ENCODE measurements around the gene CELF4. TPM values are rescaled to one million over a fixed set of nuclear protein-coding genes. Genes with fewer than 3 reads are reported as not detected.

Gene CELF4
- polyA plus RNA-seq, 1 experiment: not detected

DNA sequence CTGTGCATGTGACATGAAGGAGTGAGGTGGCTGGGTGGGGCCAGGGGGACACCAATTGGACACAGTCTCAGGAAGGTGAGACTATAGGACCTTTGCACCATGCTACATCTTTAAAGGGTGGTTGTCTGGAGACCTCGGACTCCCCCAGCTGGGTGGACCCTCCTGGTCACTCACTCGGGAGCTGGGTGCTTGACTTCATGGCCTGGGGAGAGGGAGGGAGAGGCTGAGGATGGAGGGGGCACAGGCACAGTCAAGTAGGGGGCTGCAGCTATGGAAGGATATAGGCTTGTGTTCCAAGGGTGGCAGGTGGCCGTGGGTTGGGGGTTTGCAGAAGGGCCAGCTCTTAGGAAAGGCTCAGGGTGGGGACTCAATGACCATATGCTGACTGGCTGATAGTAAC lies 7.1 kb upstream of the CELF4 start:
- DNase-seq (ENCODE audit: low read depth): no peak
- Histone ChIP-seq H3K27me3 (ENCODE audit: control insufficient read depth, insufficient read depth, low read length) (peaks cover 14% of the 10 kb centered on the region), H3K4me3 (ENCODE audit: low read depth, low read length) (no peak overlapping the region), H3K36me3 (ENCODE audit: control insufficient read depth, insufficient read depth, low read length) (no peaks in the 10 kb centered on the region)
- POLR2A ChIA-PET: no interaction called here
- TF ChIP-seq, protein P1, sequence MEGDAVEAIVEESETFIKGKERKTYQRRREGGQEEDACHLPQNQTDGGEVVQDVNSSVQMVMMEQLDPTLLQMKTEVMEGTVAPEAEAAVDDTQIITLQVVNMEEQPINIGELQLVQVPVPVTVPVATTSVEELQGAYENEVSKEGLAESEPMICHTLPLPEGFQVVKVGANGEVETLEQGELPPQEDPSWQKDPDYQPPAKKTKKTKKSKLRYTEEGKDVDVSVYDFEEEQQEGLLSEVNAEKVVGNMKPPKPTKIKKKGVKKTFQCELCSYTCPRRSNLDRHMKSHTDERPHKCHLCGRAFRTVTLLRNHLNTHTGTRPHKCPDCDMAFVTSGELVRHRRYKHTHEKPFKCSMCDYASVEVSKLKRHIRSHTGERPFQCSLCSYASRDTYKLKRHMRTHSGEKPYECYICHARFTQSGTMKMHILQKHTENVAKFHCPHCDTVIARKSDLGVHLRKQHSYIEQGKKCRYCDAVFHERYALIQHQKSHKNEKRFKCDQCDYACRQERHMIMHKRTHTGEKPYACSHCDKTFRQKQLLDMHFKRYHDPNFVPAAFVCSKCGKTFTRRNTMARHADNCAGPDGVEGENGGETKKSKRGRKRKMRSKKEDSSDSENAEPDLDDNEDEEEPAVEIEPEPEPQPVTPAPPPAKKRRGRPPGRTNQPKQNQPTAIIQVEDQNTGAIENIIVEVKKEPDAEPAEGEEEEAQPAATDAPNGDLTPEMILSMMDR (IDR thresholded peaks at IDR 0.05; ENCODE audit: insufficient read depth, low read depth, low read length): no peak
- CTCF ChIA-PET: interaction anchor here (0.9 kb wide), 1 partner anchor 10 kb away, joined by 4 read pairs; no protein-coding TSS in a partner anchor

DNA sequence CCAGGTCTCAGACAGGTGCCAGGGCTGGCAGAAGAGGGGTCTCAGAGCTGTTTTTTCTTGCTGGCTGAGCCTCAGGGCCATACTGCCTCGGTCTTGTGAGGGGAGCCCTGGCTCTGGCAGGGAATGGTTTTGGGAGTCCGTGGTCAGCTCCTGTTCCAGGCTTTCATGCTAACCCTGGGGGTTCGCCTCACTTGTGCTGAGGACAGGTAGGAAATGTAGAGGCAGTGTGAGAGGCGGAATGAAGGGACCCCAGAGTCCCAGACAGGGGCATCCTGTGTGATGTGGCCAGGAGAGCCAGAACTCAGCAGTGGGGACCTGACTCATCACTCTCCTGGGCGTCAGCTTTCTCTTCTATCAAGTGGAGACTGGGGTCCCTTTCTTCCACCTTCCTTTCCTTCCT lies 5.7 kb upstream of the CELF4 start:
- CTCF ChIA-PET: no interaction called here
- POLR2A ChIA-PET: no interaction called here
- no peak for DNase-seq (ENCODE audit: low read depth)
- no peaks in the 10 kb centered on the region for H3K36me3 ChIP-seq (ENCODE audit: control insufficient read depth, insufficient read depth, low read length)
- peaks cover 26% of the 10 kb centered on the region for H3K27me3 ChIP-seq (ENCODE audit: control insufficient read depth, insufficient read depth, low read length)
- TF ChIP-seq, protein P1 (IDR thresholded peaks at IDR 0.05; ENCODE audit: insufficient read depth, low read depth, low read length): no peak
- H3K4me3 ChIP-seq (ENCODE audit: low read depth, low read length): no peak overlapping the region

DNA sequence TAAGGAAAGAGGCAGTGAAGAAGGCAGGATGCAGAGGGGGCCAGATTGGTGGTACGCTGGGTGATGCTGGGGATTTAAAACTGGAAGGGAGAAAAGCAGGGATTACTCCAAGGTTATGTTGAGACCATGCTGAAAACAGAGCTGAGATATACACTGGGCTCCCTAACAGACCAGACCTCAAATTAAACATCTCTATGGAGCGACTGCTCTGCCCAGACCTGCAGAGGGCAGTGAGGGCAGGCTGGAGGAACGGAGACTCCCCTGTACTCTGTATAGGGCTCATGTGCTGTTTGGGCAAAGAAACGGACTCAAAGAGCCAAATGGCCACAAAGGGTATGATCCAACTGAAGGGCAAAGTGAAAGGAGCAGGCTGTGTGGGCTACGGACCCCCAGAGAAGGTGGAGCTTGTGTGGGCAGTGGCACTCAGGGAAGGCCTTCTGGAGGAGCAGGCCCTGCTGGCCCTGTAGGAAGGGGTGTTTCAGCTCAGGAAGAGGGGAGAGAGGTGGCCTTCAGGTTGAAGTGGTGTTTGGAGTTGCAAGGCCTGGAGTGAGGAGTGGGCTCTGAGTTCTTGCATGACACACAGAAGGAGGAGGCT lies 4.8 kb upstream of the CELF4 start:
- POLR2A ChIA-PET: no interaction called here
- TF ChIP-seq, protein P1 (IDR thresholded peaks at IDR 0.05; ENCODE audit: insufficient read depth, low read depth, low read length): no peak
- Histone ChIP-seq H3K4me3 (ENCODE audit: low read depth, low read length) (no peak overlapping the region), H3K36me3 (ENCODE audit: control insufficient read depth, insufficient read depth, low read length) (no peaks in the 10 kb centered on the region), H3K27me3 (ENCODE audit: control insufficient read depth, insufficient read depth, low read length) (peaks cover 28% of the 10 kb centered on the region)
- CTCF ChIA-PET: no interaction called here
- DNase-seq (ENCODE audit: low read depth): no peak

DNA sequence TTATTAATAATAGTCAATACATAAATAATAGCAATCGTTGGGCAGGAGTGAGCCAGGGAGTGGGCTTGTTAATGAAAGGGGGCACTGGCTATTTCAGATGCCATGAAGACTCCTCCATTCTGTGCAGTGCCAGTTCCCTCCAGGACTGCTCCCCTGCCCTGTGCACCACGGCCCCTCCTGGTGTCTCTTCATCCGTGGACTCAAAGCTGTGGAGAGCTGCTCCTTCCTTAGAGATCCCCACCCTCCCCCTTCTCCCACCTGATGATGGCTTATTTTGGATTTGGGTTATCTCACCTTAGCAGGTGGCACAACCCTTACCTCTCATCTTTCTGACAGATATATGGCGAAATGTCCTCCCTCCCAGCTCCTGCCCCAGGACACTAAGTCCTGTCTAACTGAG lies 3.1 kb upstream of the CELF4 start:
- peaks cover 41% of the 10 kb centered on the region for H3K27me3 ChIP-seq (ENCODE audit: control insufficient read depth, insufficient read depth, low read length)
- H3K4me3 ChIP-seq (ENCODE audit: low read depth, low read length): no peak overlapping the region
- ChIA-PET CTCF (no interaction called here), POLR2A (no interaction called here)
- DNase-seq (ENCODE audit: low read depth): no peak
- H3K36me3 ChIP-seq (ENCODE audit: control insufficient read depth, insufficient read depth, low read length): no peaks in the 10 kb centered on the region
- TF ChIP-seq, protein P1 (IDR thresholded peaks at IDR 0.05; ENCODE audit: insufficient read depth, low read depth, low read length): no peak

DNA sequence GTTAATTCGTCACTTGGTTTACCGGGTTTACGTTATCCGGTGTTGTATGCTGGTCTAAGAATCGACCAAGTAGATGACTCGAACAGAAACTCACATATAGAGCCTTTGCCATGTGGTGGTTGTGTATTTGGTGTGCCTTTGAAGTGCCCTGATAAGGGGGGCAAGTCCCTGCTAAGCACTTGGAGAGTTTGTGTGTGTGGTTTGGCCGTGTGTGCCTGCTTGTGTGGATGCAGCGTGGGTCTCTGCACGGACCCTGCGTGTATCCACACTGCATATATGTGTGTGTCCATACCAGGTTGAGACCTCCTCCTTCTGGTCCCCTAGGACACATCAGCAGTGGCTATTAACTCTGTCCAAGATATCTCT lies 2.4 kb upstream of the CELF4 start:
- TF ChIP-seq, protein P1 (IDR thresholded peaks at IDR 0.05; ENCODE audit: insufficient read depth, low read depth, low read length): no peak
- Histone ChIP-seq H3K36me3 (ENCODE audit: control insufficient read depth, insufficient read depth, low read length) (no peaks in the 10 kb centered on the region), H3K4me3 (ENCODE audit: low read depth, low read length) (no peak overlapping the region), H3K27me3 (ENCODE audit: control insufficient read depth, insufficient read depth, low read length) (peaks cover 41% of the 10 kb centered on the region)
- DNase-seq (ENCODE audit: low read depth): no peak
- ChIA-PET CTCF (no interaction called here), POLR2A (no interaction called here)
